Activated CD8-positive, alpha-beta T cell treated with anti-CD3 and anti-CD28 coated beads for 36 hours (primary cell): ENCODE results near the gene PLEKHM3. TPM values are rescaled to one million over a fixed set of nuclear protein-coding genes. Genes with fewer than 3 reads are reported as not detected.

Experiments
- ATAC-seq: fragments of 200-7000 bp; cut with Tn5 transposase; one replicate; pipeline ENCODE4 v1.10.0; 2021; ENCODE audit warnings: mild to moderate bottlenecking, moderate library complexity
- CTCF ChIA-PET: fragments of 350-600 bp; sonication (Branson Sonifier 250); formaldehyde crosslinking; loops from one replicate; lab custom pipeline; 2021; ENCODE audit warnings: antibody characterized with exemption; lab: Charles Lee
- POLR2A ChIA-PET: fragments of 350-600 bp; sonication (Branson Sonifier 250); formaldehyde crosslinking; loops from one replicate; lab custom pipeline; 2021; ENCODE audit warnings: antibody characterized with exemption; lab: Charles Lee
- DNase-seq: peaks from one replicate; pipeline ENCODE4 v3.0.0-alpha.2; 2020
- H3K27ac Mint-ChIP-seq: one replicate; pipeline ENCODE4 v1.8.0; 2021; ENCODE audit warnings: mild to moderate bottlenecking, mixed read lengths
- H3K27me3 Mint-ChIP-seq: one replicate; pipeline ENCODE4 v1.8.0; 2021; ENCODE audit warnings: mixed read lengths
- H3K36me3 Mint-ChIP-seq: one replicate; pipeline ENCODE4 v1.8.0; 2021; ENCODE audit warnings: low read depth, mixed read lengths
- H3K4me1 Mint-ChIP-seq: one replicate; pipeline ENCODE4 v1.8.0; 2021; ENCODE audit warnings: low read depth, mixed read lengths
- H3K4me3 Mint-ChIP-seq: one replicate; pipeline ENCODE4 v1.8.0; 2021; ENCODE audit warnings: mild to moderate bottlenecking, moderate library complexity, mixed read lengths
- H3K9me3 Mint-ChIP-seq: one replicate; pipeline ENCODE4 v1.8.0; 2021; ENCODE audit warnings: mixed read lengths
- CTCF ChIP-seq: fragments of 200-600 bp; IDR thresholded peaks from one replicate; pipeline ENCODE4 v1.8.0; 2022; ENCODE audit warnings: antibody characterized with exemption, mild to moderate bottlenecking
- intact Hi-C: fragments of 100-400 bp; cut with micrococcal nuclease; formaldehyde crosslinking; loops from one replicate; pipeline ENCODE4 v1.10.0; 2022
- total RNA-seq, 2 experiments: library from RNA; stranded (reverse); gene quantifications; one replicate each; pipeline ENCODE4 v1.2.3, GENCODE V29; 2021

The PLEKHM3 gene
- total RNA-seq, 2 experiments from 2014 or later = 4.5 to 4.7 TPM

GRCh38 chr2:207953354-207953753 is 72.0 kb downstream of the PLEKHM3 start:
- ChIA-PET CTCF (interaction anchor here (1.1 to 2.0 kb wide), 3 partner anchors 10 to 208 kb away, joined by 3 to 7 read pairs (median 4); no protein-coding TSS in a partner anchor), POLR2A (no interaction called here)
- H3K27ac Mint-ChIP-seq = no peak overlapping the region
- ATAC-seq (no peak), DNase-seq (no peak)
- no peaks in the 10 kb centered on the region for H3K27me3 Mint-ChIP-seq
- intact Hi-C loops = no loop called here
- TF ChIP-seq CTCF = no peak
- H3K36me3 Mint-ChIP-seq = no peaks in the 10 kb centered on the region
- H3K4me3 Mint-ChIP-seq = no peak overlapping the region
- H3K4me1 Mint-ChIP-seq = no peaks in the 10 kb centered on the region
- H3K9me3 Mint-ChIP-seq = no peaks in the 10 kb centered on the region

GRCh38 chr2:207952564-207953345 is 72.6 kb downstream of the PLEKHM3 start:
- Mint-ChIP-seq H3K9me3 (no peaks in the 10 kb centered on the region), H3K36me3 (no peaks in the 10 kb centered on the region), H3K27ac (no peak overlapping the region), H3K4me3 (no peak overlapping the region), H3K4me1 (no peaks in the 10 kb centered on the region), H3K27me3 (no peaks in the 10 kb centered on the region)
- no peak for TF ChIP-seq CTCF
- DNase-seq = no peak
- intact Hi-C loops = no loop called here
- ChIA-PET POLR2A (no interaction called here), CTCF (interaction anchor here (0.6 to 2.0 kb wide), 4 partner anchors 10 to 207 kb away, joined by 3 to 7 read pairs (median 4); no protein-coding TSS in a partner anchor)
- no peak for ATAC-seq

- CTCF ChIA-PET = interaction anchor here (0.6 to 2.0 kb wide), 3 partner anchors 16 to 206 kb away, joined by 3 to 7 read pairs (median 4); no protein-coding TSS in a partner anchor
- H3K36me3 Mint-ChIP-seq = no peaks in the 10 kb centered on the region
- H3K9me3 Mint-ChIP-seq = no peaks in the 10 kb centered on the region
- H3K4me1 Mint-ChIP-seq = no peaks in the 10 kb centered on the region
- H3K27me3 Mint-ChIP-seq = no peaks in the 10 kb centered on the region
- TF ChIP-seq CTCF = no peak
- ATAC-seq = no peak
- POLR2A ChIA-PET = no interaction called here
- intact Hi-C loops = no loop called here
- DNase-seq = no peak
- no peak overlapping the region for H3K27ac Mint-ChIP-seq
- no peak overlapping the region for H3K4me3 Mint-ChIP-seq
Observed at GRCh38 chr2:207951734-207952470, 73.4 kb downstream of the PLEKHM3 start.

- Mint-ChIP-seq H3K27ac (no peak overlapping the region), H3K4me3 (no peak overlapping the region), H3K9me3 (no peaks in the 10 kb centered on the region), H3K36me3 (no peaks in the 10 kb centered on the region), H3K27me3 (no peaks in the 10 kb centered on the region), H3K4me1 (no peaks in the 10 kb centered on the region)
- ATAC-seq (no peak), DNase-seq (no peak)
- intact Hi-C loops = no loop called here
- no peak for TF ChIP-seq CTCF
- ChIA-PET CTCF (interaction anchor here (1.0 to 1.2 kb wide), 2 partner anchors 14 to 185 kb away, joined by 3 to 4 read pairs; no protein-coding TSS in a partner anchor), POLR2A (interaction anchor here (0.7 kb wide), 1 partner anchor 1131 kb away, joined by 3 read pairs; no protein-coding TSS in a partner anchor)
Observed at GRCh38 chr2:207950761-207951114, 74.6 kb downstream of the PLEKHM3 start.
